Right lobe of liver (tissue), 4 donors: Measurements from ENCODE around the gene CHMP2B.
A peak's percentile ranks its signal among the peaks of the same experiment; 100 is the strongest.

Experiments
- POLR2A ChIP-seq: fragments of 450-650 bp; IDR thresholded peaks from one replicate; pipeline ENCODE4 v1.6.1; 2017; ENCODE audit warnings: antibody characterized with exemption, mild to moderate bottlenecking
- TF ChIP-seq, protein P1 (sequence below), 4 donors: fragments of 200-600 bp in 3 of 4; fragments of 450-650 bp in 1 of 4; IDR thresholded peaks; one replicate each; pipeline versions ENCODE4 v1.5.1 to v1.8.0; 2016 to 2022; ENCODE audit warnings: antibody characterized with exemption in 4 of 4, mild to moderate bottlenecking in 2 of 4
- donor health status: DM: no; HTN: no; CAD: no.
- donor health status: DM: no; HTN: no; CAD: no.
- donor health status: DM: no; HTN: yes; CAD: no.

DNA sequence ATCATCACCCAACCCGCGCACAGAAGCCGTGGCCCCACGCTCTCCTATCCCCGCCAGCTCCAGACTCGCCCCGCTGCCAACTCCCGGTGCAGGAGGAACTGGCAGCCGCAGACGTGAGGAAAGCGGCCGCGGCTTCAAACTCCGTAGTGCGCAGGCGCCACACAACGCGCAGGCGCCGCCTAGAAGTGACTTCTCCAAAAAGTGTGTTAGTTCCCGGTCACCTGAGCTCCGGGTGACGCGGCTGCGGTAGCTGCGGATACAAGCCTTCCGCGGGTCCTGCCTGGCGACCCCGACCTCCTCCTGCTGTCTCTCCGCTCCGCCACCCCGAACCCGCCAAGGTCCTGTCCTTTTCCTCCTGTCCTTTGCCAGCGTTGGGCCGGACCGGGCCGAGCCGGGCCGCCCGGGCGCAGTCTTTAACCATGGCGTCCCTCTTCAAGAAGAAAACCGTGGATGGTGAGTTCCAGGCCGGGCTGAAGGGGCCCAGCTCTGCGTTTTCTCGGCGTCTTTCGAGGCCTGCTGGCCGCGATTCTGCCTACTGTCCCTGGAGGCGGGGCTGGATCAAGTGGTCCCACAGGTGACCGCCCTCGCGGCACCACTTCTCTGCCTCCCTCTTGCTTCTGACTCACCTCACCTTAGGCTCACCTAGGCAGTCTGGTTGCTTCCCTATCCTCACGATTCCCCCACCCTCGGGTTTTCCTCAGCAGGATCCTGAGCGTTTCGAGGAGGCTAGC lies at the start of gene CHMP2B:
- peak; percentile 87 for TF ChIP-seq POLR2A
- TF ChIP-seq, protein P1, sequence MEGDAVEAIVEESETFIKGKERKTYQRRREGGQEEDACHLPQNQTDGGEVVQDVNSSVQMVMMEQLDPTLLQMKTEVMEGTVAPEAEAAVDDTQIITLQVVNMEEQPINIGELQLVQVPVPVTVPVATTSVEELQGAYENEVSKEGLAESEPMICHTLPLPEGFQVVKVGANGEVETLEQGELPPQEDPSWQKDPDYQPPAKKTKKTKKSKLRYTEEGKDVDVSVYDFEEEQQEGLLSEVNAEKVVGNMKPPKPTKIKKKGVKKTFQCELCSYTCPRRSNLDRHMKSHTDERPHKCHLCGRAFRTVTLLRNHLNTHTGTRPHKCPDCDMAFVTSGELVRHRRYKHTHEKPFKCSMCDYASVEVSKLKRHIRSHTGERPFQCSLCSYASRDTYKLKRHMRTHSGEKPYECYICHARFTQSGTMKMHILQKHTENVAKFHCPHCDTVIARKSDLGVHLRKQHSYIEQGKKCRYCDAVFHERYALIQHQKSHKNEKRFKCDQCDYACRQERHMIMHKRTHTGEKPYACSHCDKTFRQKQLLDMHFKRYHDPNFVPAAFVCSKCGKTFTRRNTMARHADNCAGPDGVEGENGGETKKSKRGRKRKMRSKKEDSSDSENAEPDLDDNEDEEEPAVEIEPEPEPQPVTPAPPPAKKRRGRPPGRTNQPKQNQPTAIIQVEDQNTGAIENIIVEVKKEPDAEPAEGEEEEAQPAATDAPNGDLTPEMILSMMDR (IDR thresholded peaks at IDR 0.05), result no peak
